B cell (primary cell): ENCODE results near the gene HCST.

Experiments used
- EZH2 ChIP-seq: IDR thresholded peaks from 2 replicates; pipeline ENCODE4 v1.6.1; 2012; ENCODE audit warnings: borderline replicate concordance, low read depth, mild to moderate bottlenecking, moderate library complexity, low read length; ENCODE audit not compliant: insufficient read depth, poor library complexity, severe bottlenecking
- TF ChIP-seq, protein P1 (sequence below): fragments of 200-600 bp; IDR thresholded peaks from one replicate; pipeline ENCODE4 v1.8.0; 2022; ENCODE audit warnings: antibody characterized with exemption, mild to moderate bottlenecking

GRCh38 chr19:35909684-35910035, 7.3 kb downstream of the HCST start:
- no peak for TF ChIP-seq EZH2
- TF ChIP-seq, protein P1, sequence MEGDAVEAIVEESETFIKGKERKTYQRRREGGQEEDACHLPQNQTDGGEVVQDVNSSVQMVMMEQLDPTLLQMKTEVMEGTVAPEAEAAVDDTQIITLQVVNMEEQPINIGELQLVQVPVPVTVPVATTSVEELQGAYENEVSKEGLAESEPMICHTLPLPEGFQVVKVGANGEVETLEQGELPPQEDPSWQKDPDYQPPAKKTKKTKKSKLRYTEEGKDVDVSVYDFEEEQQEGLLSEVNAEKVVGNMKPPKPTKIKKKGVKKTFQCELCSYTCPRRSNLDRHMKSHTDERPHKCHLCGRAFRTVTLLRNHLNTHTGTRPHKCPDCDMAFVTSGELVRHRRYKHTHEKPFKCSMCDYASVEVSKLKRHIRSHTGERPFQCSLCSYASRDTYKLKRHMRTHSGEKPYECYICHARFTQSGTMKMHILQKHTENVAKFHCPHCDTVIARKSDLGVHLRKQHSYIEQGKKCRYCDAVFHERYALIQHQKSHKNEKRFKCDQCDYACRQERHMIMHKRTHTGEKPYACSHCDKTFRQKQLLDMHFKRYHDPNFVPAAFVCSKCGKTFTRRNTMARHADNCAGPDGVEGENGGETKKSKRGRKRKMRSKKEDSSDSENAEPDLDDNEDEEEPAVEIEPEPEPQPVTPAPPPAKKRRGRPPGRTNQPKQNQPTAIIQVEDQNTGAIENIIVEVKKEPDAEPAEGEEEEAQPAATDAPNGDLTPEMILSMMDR = no peak
